ENCODE measurements around the gene THOC1.

GRCh38 chr18:248053-248452 lies 19.8 kb downstream of the THOC1 start:
- TF ChIP-seq, protein P1, sequence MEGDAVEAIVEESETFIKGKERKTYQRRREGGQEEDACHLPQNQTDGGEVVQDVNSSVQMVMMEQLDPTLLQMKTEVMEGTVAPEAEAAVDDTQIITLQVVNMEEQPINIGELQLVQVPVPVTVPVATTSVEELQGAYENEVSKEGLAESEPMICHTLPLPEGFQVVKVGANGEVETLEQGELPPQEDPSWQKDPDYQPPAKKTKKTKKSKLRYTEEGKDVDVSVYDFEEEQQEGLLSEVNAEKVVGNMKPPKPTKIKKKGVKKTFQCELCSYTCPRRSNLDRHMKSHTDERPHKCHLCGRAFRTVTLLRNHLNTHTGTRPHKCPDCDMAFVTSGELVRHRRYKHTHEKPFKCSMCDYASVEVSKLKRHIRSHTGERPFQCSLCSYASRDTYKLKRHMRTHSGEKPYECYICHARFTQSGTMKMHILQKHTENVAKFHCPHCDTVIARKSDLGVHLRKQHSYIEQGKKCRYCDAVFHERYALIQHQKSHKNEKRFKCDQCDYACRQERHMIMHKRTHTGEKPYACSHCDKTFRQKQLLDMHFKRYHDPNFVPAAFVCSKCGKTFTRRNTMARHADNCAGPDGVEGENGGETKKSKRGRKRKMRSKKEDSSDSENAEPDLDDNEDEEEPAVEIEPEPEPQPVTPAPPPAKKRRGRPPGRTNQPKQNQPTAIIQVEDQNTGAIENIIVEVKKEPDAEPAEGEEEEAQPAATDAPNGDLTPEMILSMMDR (IDR thresholded peaks at IDR 0.05): no peak
- no peak for TF ChIP-seq SIN3A (IDR thresholded peaks at IDR 0.05; ENCODE audit: borderline replicate concordance, insufficient read depth, low read depth, low read length)

Data from Panc1 (cell line).